Activated B cell treated with CpG ODN at 0.5 μM for 24 hours (primary cell): ENCODE results near the gene SND1. TPM values are rescaled to one million over a fixed set of nuclear protein-coding genes. Genes with fewer than 3 reads are reported as not detected.
A peak's percentile ranks its signal among the peaks of the same experiment; 100 is the strongest.
"Not testable (repeated sequence)": the region's sequence is repeated elsewhere in the genome, so short reads cannot be mapped to it uniquely, and the experiment has no call there.

ENCODE experiments used
- ATAC-seq: fragments of 200-7000 bp; cut with Tn5 transposase; one replicate; pipeline ENCODE4 v1.10.0; 2021; ENCODE audit warnings: low read depth, mild to moderate bottlenecking, moderate library complexity
- CTCF ChIA-PET: fragments of 350-600 bp; sonication (Branson Sonifier 250); formaldehyde crosslinking; loops from one replicate; lab custom pipeline; 2021; ENCODE audit warnings: antibody characterized with exemption; lab: Charles Lee
- POLR2A ChIA-PET: fragments of 350-600 bp; sonication (Branson Sonifier 250); formaldehyde crosslinking; loops from one replicate; lab custom pipeline; 2021; ENCODE audit warnings: antibody characterized with exemption; lab: Charles Lee
- DNase-seq: peaks from one replicate; pipeline ENCODE4 v3.0.0; 2022
- H3K27ac Mint-ChIP-seq: one replicate; pipeline ENCODE4 v1.8.0; 2020; ENCODE audit warnings: mixed read lengths
- H3K27me3 Mint-ChIP-seq: one replicate; pipeline ENCODE4 v1.8.0; 2021; ENCODE audit warnings: mixed read lengths
- H3K36me3 Mint-ChIP-seq: one replicate; pipeline ENCODE4 v1.8.0; 2021; ENCODE audit warnings: low read depth, mixed read lengths
- H3K4me1 Mint-ChIP-seq: one replicate; pipeline ENCODE4 v1.8.0; 2021; ENCODE audit warnings: mixed read lengths
- H3K4me3 Mint-ChIP-seq: one replicate; pipeline ENCODE4 v1.8.0; 2020; ENCODE audit warnings: mild to moderate bottlenecking, mixed read lengths
- H3K9me3 Mint-ChIP-seq: one replicate; pipeline ENCODE4 v1.8.0; 2020; ENCODE audit warnings: mixed read lengths
- CTCF ChIP-seq: fragments of 200-600 bp; IDR thresholded peaks from one replicate; pipeline ENCODE4 v1.8.0; 2022; ENCODE audit warnings: antibody characterized with exemption, mild to moderate bottlenecking
- intact Hi-C: fragments of 100-400 bp; cut with micrococcal nuclease; formaldehyde crosslinking; loops from one replicate; pipeline ENCODE4 v1.15.1; 2024
- total RNA-seq: library from RNA; stranded (reverse); gene quantifications from 2 replicates; pipeline ENCODE4 v1.2.3, GENCODE V29; 2022

SND1 gene
- total RNA-seq, 1 donor from 2014 or later = 215 TPM

GRCh38 chr7:128106821-128107220 lies 454.8 kb downstream of the SND1 start:
- Mint-ChIP-seq H3K27ac (peak overlapping the region; percentile 44), H3K4me3 (no peak overlapping the region), H3K4me1 (peaks cover 80% of the 10 kb centered on the region), H3K36me3 (no peaks in the 10 kb centered on the region), H3K27me3 (no peaks in the 10 kb centered on the region), H3K9me3 (no peaks in the 10 kb centered on the region)
- intact Hi-C loops = loop anchor here (5.0 kb wide), 2 partner anchors 75 to 520 kb away; partner anchors contain the start of genes ARF5, GCC1 and LRRC4
- CTCF ChIA-PET = interaction anchor here (0.7 kb wide), 1 partner anchor 422 kb away, joined by 3 read pairs; no protein-coding TSS in a partner anchor
- DNase-seq (no peak), ATAC-seq (no peak)
- TF ChIP-seq CTCF = no peak
- POLR2A ChIA-PET = interaction anchor here (0.6 kb wide), 1 partner anchor 125 kb away, joined by 5 read pairs; no protein-coding TSS in a partner anchor

GRCh38 chr7:128107516-128107915 lies 455.5 kb downstream of the SND1 start:
- H3K36me3 Mint-ChIP-seq, H3K27ac Mint-ChIP-seq, H3K9me3 Mint-ChIP-seq, ATAC-seq, H3K27me3 Mint-ChIP-seq, CTCF ChIA-PET, H3K4me3 Mint-ChIP-seq, POLR2A ChIA-PET, DNase-seq: not testable (repeated sequence)
- intact Hi-C loops = loop anchor here (5.0 kb wide), 2 partner anchors 75 to 520 kb away; partner anchors contain the start of genes ARF5, GCC1 and LRRC4
- peaks cover 80% of the 10 kb centered on the region for H3K4me1 Mint-ChIP-seq

GRCh38 chr7:128108129-128108528 lies 456.1 kb downstream of the SND1 start:
- H3K27me3 Mint-ChIP-seq = no peaks in the 10 kb centered on the region
- ChIA-PET CTCF (interaction anchor here (1.7 kb wide), 1 partner anchor 102 kb away, joined by 5 read pairs; no protein-coding TSS in a partner anchor), POLR2A (no interaction called here)
- no peaks in the 10 kb centered on the region for H3K36me3 Mint-ChIP-seq
- intact Hi-C loops = loop anchor here (1.0 to 5.0 kb wide), 4 partner anchors 27 to 521 kb away; partner anchors contain the start of genes ARF5, GCC1 and LRRC4
- no peak overlapping the region for H3K4me3 Mint-ChIP-seq
- no peak for DNase-seq
- ATAC-seq = no peak
- TF ChIP-seq CTCF = no peak
- H3K27ac Mint-ChIP-seq = peak overlapping the region; percentile 90
- H3K9me3 Mint-ChIP-seq = no peaks in the 10 kb centered on the region
- H3K4me1 Mint-ChIP-seq = peaks cover 82% of the 10 kb centered on the region

- H3K27ac Mint-ChIP-seq = peak overlapping the region; percentile 90
- peak; percentile 81 for ATAC-seq
- ChIA-PET CTCF (interaction anchor here (0.7 to 1.7 kb wide), 3 partner anchors 26 to 101 kb away, joined by 3 to 5 read pairs (median 4); no protein-coding TSS in a partner anchor), POLR2A (interaction anchor here (0.8 to 1.1 kb wide), 2 partner anchors 9 to 46 kb away, joined by 3 to 4 read pairs; no protein-coding TSS in a partner anchor)
- peak overlapping the region; percentile 76 for H3K4me3 Mint-ChIP-seq
- H3K27me3 Mint-ChIP-seq = no peaks in the 10 kb centered on the region
- H3K36me3 Mint-ChIP-seq = no peaks in the 10 kb centered on the region
- TF ChIP-seq CTCF = no peak
- peaks cover 80% of the 10 kb centered on the region for H3K4me1 Mint-ChIP-seq
- no peaks in the 10 kb centered on the region for H3K9me3 Mint-ChIP-seq
- no peak for DNase-seq
- intact Hi-C loops = loop anchor here (1.0 to 5.0 kb wide), 4 partner anchors 26 to 522 kb away; partner anchors contain the start of genes ARF5, GCC1 and LRRC4
Observed at GRCh38 chr7:128108641-128109423, 456.8 kb downstream of the SND1 start.

GRCh38 chr7:128109424-128109969 lies 457.5 kb downstream of the SND1 start:
- not testable (repeated sequence) for ATAC-seq, H3K36me3 Mint-ChIP-seq, H3K27me3 Mint-ChIP-seq, DNase-seq, H3K9me3 Mint-ChIP-seq
- intact Hi-C loops = loop anchor here (2.0 to 5.0 kb wide), 3 partner anchors 25 to 522 kb away; partner anchors contain the start of genes ARF5, GCC1 and LRRC4
- peaks cover 83% of the 10 kb centered on the region for H3K4me1 Mint-ChIP-seq
- H3K4me3 Mint-ChIP-seq = peak overlapping the region; percentile 76
- CTCF ChIA-PET = interaction anchor here (1.2 to 1.7 kb wide), 2 partner anchors 26 to 100 kb away, joined by 4 to 5 read pairs; no protein-coding TSS in a partner anchor
- POLR2A ChIA-PET = interaction anchor here (0.8 to 1.1 kb wide), 2 partner anchors 8 to 45 kb away, joined by 3 to 4 read pairs; no protein-coding TSS in a partner anchor
- peak overlapping the region; percentile 90 for H3K27ac Mint-ChIP-seq
